Small intestine (tissue), 7 donors: Measurements from ENCODE around the gene FBXW7. TPM values are rescaled to one million over a fixed set of nuclear protein-coding genes. Genes with fewer than 3 reads are reported as not detected.

Experiments used
- DNase-seq, 2 donors: peaks; one replicate each; pipeline versions ENCODE4 v3.0.0 to v3.0.0-alpha.2; 2013
- FAIRE-seq: peaks from 2 replicates; lab custom pipeline; 2012; peaks lifted over from hg19 to GRCh38; lab: Jason Lieb, UNC
- H3K27ac ChIP-seq, 3 donors: one replicate each; pipeline ENCODE4 v1.5.1; 2013; ENCODE audit warnings: low read length in 2 of 3, mild to moderate bottlenecking in 2 of 3, control low read depth in 1 of 3, inconsistent platforms in 1 of 3, low read depth in 1 of 3, moderate library complexity in 1 of 3
- H3K27me3 ChIP-seq, 3 donors: one replicate each; pipeline ENCODE4 v1.6.1; 2013; ENCODE audit warnings: low read length in 3 of 3, inconsistent platforms in 1 of 3; ENCODE audit not compliant: control insufficient read depth in 3 of 3, insufficient read depth in 3 of 3
- H3K36me3 ChIP-seq, 3 donors: one replicate each; pipeline ENCODE4 v1.6.1; 2013; ENCODE audit warnings: low read length in 3 of 3, inconsistent platforms in 1 of 3, low read depth in 1 of 3, mild to moderate bottlenecking in 1 of 3, moderate library complexity in 1 of 3; ENCODE audit not compliant: control insufficient read depth in 3 of 3, insufficient read depth in 2 of 3
- H3K4me1 ChIP-seq, 3 donors: one replicate each; pipeline ENCODE4 v1.6.1; 2013; ENCODE audit warnings: low read length in 2 of 3, inconsistent platforms in 1 of 3, low read depth in 1 of 3, mild to moderate bottlenecking in 1 of 3, moderate library complexity in 1 of 3; ENCODE audit not compliant: control insufficient read depth in 3 of 3, insufficient read depth in 2 of 3
- H3K4me3 ChIP-seq, 3 donors: one replicate each; pipeline ENCODE4 v1.5.1; 2013; ENCODE audit warnings: low read length in 3 of 3, control low read depth in 1 of 3, inconsistent platforms in 1 of 3, low read depth in 1 of 3, mild to moderate bottlenecking in 1 of 3, moderate library complexity in 1 of 3
- H3K9me3 ChIP-seq, 2 donors: one replicate each; pipeline ENCODE4 v1.6.1; 2013; ENCODE audit warnings: low read depth in 1 of 2, low read length in 1 of 2; ENCODE audit not compliant: control insufficient read depth in 2 of 2, insufficient read depth in 1 of 2
- whole genome bisulfite sequencing, 3 donors: extraction: QIAGEN DNeasy Blood & Tissue Kit; methylation state at CpG; one replicate each; pipeline ENCODE4 v1.1.7; 2013; 5-methylcytosine and 5-hydroxymethylcytosine counted together
- polyA plus RNA-seq, 4 donors: library from polyadenylated mRNA; stranded (reverse) in 3 of 4; unstranded in 1 of 4; fragments of 200-250 nt in 3 of 4; fragments of 120-200 nt in 1 of 4; gene quantifications; one replicate each; pipeline versions ENCODE4 v1.2.1 to v1.2.3, GENCODE V29; 2013
- donor health status: healthy with polysubstance abuse.
- donor health status: control.
- donor health status: control.
- donor health status: Bipolar disorder and iron deficiency.
- donor health status: healthy.

FBXW7 gene
- polyA plus RNA-seq, 4 donors: 7.4 to 18.1 (median 8.7) TPM

GRCh38 chr4:152399246-152399645 is 136.6 kb downstream of the FBXW7 start:
- no peak overlapping the region for H3K4me3 ChIP-seq
- H3K27ac ChIP-seq: no peak overlapping the region
- no peaks in the 10 kb centered on the region for H3K27me3 ChIP-seq
- DNase-seq (no peak), FAIRE-seq (peak; percentile 26)
- peaks cover 0 to 2% (median 2%) of the 10 kb centered on the region in 3 donors for H3K36me3 ChIP-seq
- H3K9me3 ChIP-seq: no peaks in the 10 kb centered on the region
- no peaks in the 10 kb centered on the region for H3K4me1 ChIP-seq

DNA sequence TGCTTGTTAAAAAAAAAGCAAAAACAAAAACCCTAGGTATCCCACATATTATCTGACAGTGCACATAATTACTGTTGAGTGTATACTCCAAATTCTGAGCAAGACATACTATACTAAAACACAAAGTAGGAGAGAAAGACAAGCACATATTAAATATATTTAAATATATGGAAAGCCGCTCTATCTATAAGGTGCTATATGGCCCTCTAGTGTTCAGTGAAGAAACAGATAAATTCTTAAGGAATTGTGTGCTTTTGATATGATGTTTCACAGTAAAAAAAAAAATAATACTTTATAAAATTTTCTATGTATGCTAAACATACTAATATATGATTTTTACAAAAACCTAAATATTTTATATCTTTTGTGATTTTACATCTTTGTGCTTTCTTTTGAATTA is 137.8 kb downstream of the FBXW7 start:
- DNase-seq: no peak
- Histone ChIP-seq H3K27me3 (no peaks in the 10 kb centered on the region), H3K9me3 (no peaks in the 10 kb centered on the region), H3K4me3 (no peak overlapping the region), H3K27ac (no peak overlapping the region), H3K36me3 (peaks cover 0 to 2% (median 0%) of the 10 kb centered on the region in 3 donors), H3K4me1 (no peaks in the 10 kb centered on the region)
- 81 to 88% (median 84%) methylated on average over 1 of the region's 1 CpG for WGBS, 3 donors
- FAIRE-seq: no peak

GRCh38 chr4:152394791-152395190 is 141.1 kb downstream of the FBXW7 start:
- no peak for FAIRE-seq
- Histone ChIP-seq H3K27me3 (no peaks in the 10 kb centered on the region), H3K27ac (no peak overlapping the region), H3K36me3 (no peaks in the 10 kb centered on the region), H3K9me3 (peaks cover 0 to 5% of the 10 kb centered on the region in 2 donors), H3K4me1 (no peaks in the 10 kb centered on the region), H3K4me3 (no peak overlapping the region)
- 82 to 92% (median 87%) methylated on average over 4 of the region's 4 CpGs for WGBS, 3 donors
- no peak for DNase-seq

DNA sequence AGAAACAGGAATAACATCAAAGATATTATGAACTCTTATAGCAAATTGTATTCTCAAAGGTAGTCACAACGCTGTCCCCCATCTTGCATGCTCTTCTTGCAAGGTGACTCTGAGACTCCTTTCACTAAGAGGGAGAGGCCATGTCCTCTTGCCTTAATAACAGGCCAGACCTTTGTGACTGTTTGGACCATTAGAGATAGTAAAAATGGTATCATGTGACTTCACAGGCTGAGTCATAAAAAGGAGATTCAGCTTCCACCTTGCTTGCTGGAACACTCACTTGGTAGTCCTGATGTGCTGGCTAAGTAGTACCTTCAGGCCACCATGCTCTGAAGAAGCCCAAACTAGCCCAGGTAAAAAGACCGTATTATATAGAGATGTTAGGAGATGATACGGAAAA is 143.8 kb downstream of the FBXW7 start:
- peak; percentile 3 to 45 for DNase-seq
- H3K36me3 ChIP-seq: no peaks in the 10 kb centered on the region
- H3K4me3 ChIP-seq: no peak overlapping the region
- peaks cover 0 to 5% of the 10 kb centered on the region in 2 donors for H3K9me3 ChIP-seq
- no peak for FAIRE-seq
- no peaks in the 10 kb centered on the region for H3K27me3 ChIP-seq
- no peak overlapping the region for H3K27ac ChIP-seq
- WGBS, 3 donors: 97 to 100% (median 98%) methylated on average over 3 of the region's 3 CpGs
- no peaks in the 10 kb centered on the region for H3K4me1 ChIP-seq

- Histone ChIP-seq H3K27me3 (no peaks in the 10 kb centered on the region), H3K4me3 (no peak overlapping the region), H3K4me1 (no peaks in the 10 kb centered on the region), H3K9me3 (peaks cover 0 to 5% of the 10 kb centered on the region in 2 donors), H3K27ac (no peak overlapping the region), H3K36me3 (no peaks in the 10 kb centered on the region)
- WGBS, 3 donors: 89 to 90% (median 89%) methylated on average over 1 of the region's 1 CpG
- no peak for DNase-seq
- no peak for FAIRE-seq
These were observed 145.7 kb downstream of the FBXW7 start for GRCh38 chr4:152390216-152390615.

DNA sequence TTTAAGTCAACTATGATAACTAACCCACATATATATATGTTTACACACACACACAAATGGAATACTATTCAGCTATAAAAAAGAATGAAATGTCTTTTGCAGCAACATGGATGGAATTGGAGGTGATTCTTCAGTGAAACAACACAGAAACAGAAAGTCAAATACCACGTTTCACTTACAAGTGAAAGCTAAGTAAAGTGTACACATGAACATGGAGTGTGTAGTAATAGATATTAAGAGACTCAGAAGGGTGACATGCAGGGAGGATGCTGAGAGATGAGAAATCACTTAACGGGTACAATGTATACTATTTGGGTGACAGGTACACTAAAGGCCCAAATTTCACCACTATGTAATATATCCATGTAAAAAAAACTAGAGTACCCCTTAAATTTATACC is 146.5 kb downstream of the FBXW7 start:
- no peak overlapping the region for H3K27ac ChIP-seq
- WGBS, 3 donors: 91 to 97% (median 93%) methylated on average over 2 of the region's 2 CpGs
- no peaks in the 10 kb centered on the region for H3K4me1 ChIP-seq
- no peak for FAIRE-seq
- H3K27me3 ChIP-seq: no peaks in the 10 kb centered on the region
- no peaks in the 10 kb centered on the region for H3K36me3 ChIP-seq
- DNase-seq: no peak
- H3K4me3 ChIP-seq: no peak overlapping the region
- peaks cover 0 to 5% of the 10 kb centered on the region in 2 donors for H3K9me3 ChIP-seq

DNA sequence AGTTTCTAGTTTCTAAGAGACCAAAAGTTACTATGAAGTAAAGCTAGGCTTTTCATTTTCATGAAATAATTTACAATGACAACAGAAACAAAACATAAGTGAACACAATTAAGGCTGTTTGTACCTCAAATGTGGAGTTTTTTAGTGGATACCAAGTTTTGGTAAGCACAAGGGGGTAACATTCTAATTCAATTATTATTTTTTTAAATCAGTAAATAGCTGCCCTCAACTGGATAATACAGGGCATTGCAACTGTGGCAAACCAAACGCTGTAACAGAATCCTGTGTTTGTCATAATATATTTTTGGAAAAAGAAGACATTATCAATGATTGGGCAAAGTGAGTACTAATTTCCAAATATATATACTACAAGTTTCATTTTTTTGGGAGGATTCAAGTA is 150.3 kb downstream of the FBXW7 start:
- peak; percentile 59 for FAIRE-seq
- Histone ChIP-seq H3K9me3 (no peaks in the 10 kb centered on the region), H3K36me3 (no peaks in the 10 kb centered on the region), H3K4me1 (peaks cover 0 to 4% (median 0%) of the 10 kb centered on the region in 3 donors), H3K4me3 (no peak overlapping the region), H3K27ac (no peak overlapping the region), H3K27me3 (no peaks in the 10 kb centered on the region)
- DNase-seq: no peak
- 5 to 31% (median 24%) methylated on average over 1 of the region's 1 CpG for WGBS, 3 donors

GRCh38 chr4:152382057-152382785 is 153.7 kb downstream of the FBXW7 start:
- Histone ChIP-seq H3K4me1 (peaks cover 0 to 4% (median 0%) of the 10 kb centered on the region in 3 donors), H3K9me3 (no peaks in the 10 kb centered on the region), H3K27ac (peak overlapping the region in 1 of 3 donors; percentile 39), H3K4me3 (no peak overlapping the region), H3K36me3 (no peaks in the 10 kb centered on the region), H3K27me3 (no peaks in the 10 kb centered on the region)
- 64 to 88% (median 72%) methylated on average over 4 of the region's 4 CpGs for WGBS, 3 donors
- FAIRE-seq (no peak), DNase-seq (peak; percentile 4 to 6)

DNA sequence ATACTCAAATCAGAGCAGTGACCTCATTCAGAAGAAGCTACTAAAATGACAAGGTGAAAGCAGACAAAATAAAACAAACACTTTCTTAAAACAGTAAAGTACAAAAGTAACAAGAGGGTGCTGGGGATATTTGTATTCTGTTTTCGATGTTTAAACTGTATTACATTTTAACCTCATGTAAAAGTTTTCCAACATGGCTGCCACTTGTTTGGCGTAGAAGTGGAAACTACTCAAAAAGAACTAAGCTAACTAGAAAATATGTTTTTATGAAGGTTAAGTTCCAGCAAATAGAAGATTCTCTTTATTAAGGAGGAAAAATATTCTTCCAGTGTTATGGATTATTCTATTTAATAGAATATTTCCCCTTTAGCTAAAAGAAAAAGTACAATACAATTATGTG is 155.0 kb downstream of the FBXW7 start:
- Histone ChIP-seq H3K4me3 (no peak overlapping the region), H3K9me3 (no peaks in the 10 kb centered on the region), H3K27me3 (no peaks in the 10 kb centered on the region), H3K4me1 (peaks cover 0 to 4% (median 0%) of the 10 kb centered on the region in 3 donors), H3K27ac (no peak overlapping the region), H3K36me3 (no peaks in the 10 kb centered on the region)
- no peak for FAIRE-seq
- 89 to 98% (median 96%) methylated on average over 2 of the region's 2 CpGs for WGBS, 3 donors
- DNase-seq: no peak
